Endothelial cell of umbilical vein (primary cell): Measurements from ENCODE around the gene NFU1. TPM values are rescaled to one million over a fixed set of nuclear protein-coding genes. Genes with fewer than 3 reads are reported as not detected.

Experiments
- BruUV-seq: library from RNA; stranded (reverse); fragments of 400-500 nt; replicated peaks from 2 replicates; lab custom pipeline; 2021; lab: Mats Ljungman, UMichigan
- CTCF ChIA-PET: fragments of 300-600, 350-600 bp; sonication (Branson Sonifier 250); formaldehyde crosslinking; loops from one replicate; lab custom pipeline; 2021; ENCODE audit warnings: antibody characterized with exemption, inconsistent platforms; lab: Charles Lee
- POLR2A ChIA-PET: fragments of 300-600, 350-600 bp; sonication (Branson Sonifier 250); formaldehyde crosslinking; loops from one replicate; lab custom pipeline; 2021; ENCODE audit warnings: antibody characterized with exemption, inconsistent platforms; lab: Charles Lee
- DNase-seq: peaks from one replicate; pipeline ENCODE4 v3.0.0-alpha.2; 2011; ENCODE audit warnings: low read depth, low spot score
- FAIRE-seq: peaks from 2 replicates; lab custom pipeline; 2011; peaks lifted over from hg19 to GRCh38; lab: Jason Lieb, UNC
- H2AFZ ChIP-seq: 2 replicates; pipeline ENCODE4 v1.6.0; 2012; ENCODE audit warnings: low read depth, low read length, control low read depth, inconsistent platforms
- H3K27ac ChIP-seq: 2 replicates; pipeline ENCODE4 v1.5.1; 2011; ENCODE audit warnings: low read depth, mild to moderate bottlenecking, control low read depth, low read length, moderate library complexity; ENCODE audit not compliant: insufficient read depth
- H3K27me3 ChIP-seq, 2 experiments: 2 replicates each; pipeline versions ENCODE4 v1.6.0 to v1.6.1; 2011; ENCODE audit warnings: low read length in 2 of 2, mixed read lengths in 1 of 2; ENCODE audit not compliant: control insufficient read depth in 2 of 2, insufficient read depth in 2 of 2
- H3K36me3 ChIP-seq, 2 experiments: 2 replicates in 1 of 2; 3 replicates in 1 of 2; pipeline ENCODE4 v1.5.1; 2011; ENCODE audit warnings: low read length in 2 of 2, mild to moderate bottlenecking in 1 of 2, moderate library complexity in 1 of 2; ENCODE audit not compliant: control insufficient read depth in 2 of 2, insufficient read depth in 2 of 2; ENCODE audit errors: extremely low read depth in 1 of 2
- H3K4me1 ChIP-seq: 3 replicates; pipeline ENCODE4 v1.5.1; 2011; ENCODE audit warnings: mild to moderate bottlenecking, low read length; ENCODE audit not compliant: control insufficient read depth, insufficient read depth; ENCODE audit errors: extremely low read depth
- H3K4me2 ChIP-seq: 2 replicates; pipeline ENCODE4 v1.6.1; 2011; ENCODE audit warnings: low read length, control low read depth, mixed read lengths; ENCODE audit not compliant: insufficient read depth
- H3K4me3 ChIP-seq, 3 experiments: fragments of 200-600 bp in 1 of 3; sonication (generic), shearing (Covaris generic) in 1 of 3; replicated peaks in 1 of 3; 2 replicates each; pipeline ENCODE4 v1.5.1; 2011 to 2016; ENCODE audit warnings: control low read depth in 3 of 3, low read length in 3 of 3, mild to moderate bottlenecking in 2 of 3, inconsistent platforms in 1 of 3, low read depth in 1 of 3, moderate library complexity in 1 of 3; ENCODE audit not compliant: insufficient read depth in 1 of 3
- H3K79me2 ChIP-seq: 2 replicates; pipeline ENCODE4 v1.6.0; 2012; ENCODE audit warnings: low read length, inconsistent platforms; ENCODE audit not compliant: control insufficient read depth, insufficient read depth
- H3K9ac ChIP-seq: replicated peaks from 2 replicates; pipeline ENCODE3; 2011; ENCODE audit warnings: low read length, control low read depth; ENCODE audit not compliant: insufficient read depth; ENCODE audit errors: extremely low read depth
- H3K9me1 ChIP-seq: replicated peaks from 3 replicates; pipeline ENCODE4 v1.6.0; 2011; ENCODE audit warnings: mild to moderate bottlenecking, low read length; ENCODE audit not compliant: control insufficient read depth, insufficient read depth; ENCODE audit errors: extremely low read depth
- H3K9me3 ChIP-seq: replicated peaks from 2 replicates; pipeline ENCODE4 v1.5.1; 2012; ENCODE audit warnings: low read length, inconsistent platforms; ENCODE audit not compliant: control insufficient read depth, insufficient read depth
- H4K20me1 ChIP-seq: replicated peaks from 2 replicates; pipeline ENCODE3; 2011; ENCODE audit warnings: mild to moderate bottlenecking, low read length; ENCODE audit not compliant: control insufficient read depth, insufficient read depth; ENCODE audit errors: extremely low read depth
- EZH2 ChIP-seq: IDR thresholded peaks from 2 replicates; pipeline ENCODE4 v1.6.1; 2012; ENCODE audit warnings: borderline replicate concordance, low read depth, mild to moderate bottlenecking, moderate library complexity, low read length, inconsistent platforms; ENCODE audit not compliant: severe bottlenecking
- FOS ChIP-seq: IDR thresholded peaks from 2 replicates; pipeline ENCODE4 v1.6.1; 2011; ENCODE audit warnings: mild to moderate bottlenecking, low read length, moderate library complexity, borderline replicate concordance; ENCODE audit not compliant: insufficient read depth
- GATA2 ChIP-seq: IDR thresholded peaks from 2 replicates; pipeline ENCODE4 v1.7.0; 2011; ENCODE audit warnings: low read depth, mild to moderate bottlenecking, moderate library complexity, mixed read lengths, low read length; ENCODE audit not compliant: insufficient read length, insufficient read depth
- JUN ChIP-seq: IDR thresholded peaks from 2 replicates; pipeline ENCODE4 v1.6.1; 2011; ENCODE audit warnings: borderline replicate concordance, low read depth; ENCODE audit not compliant: insufficient read length, insufficient read depth
- MYC ChIP-seq: IDR thresholded peaks from one replicate; pipeline ENCODE4 v1.6.1; 2011; ENCODE audit warnings: mild to moderate bottlenecking, low read depth, low read length
- POLR2A ChIP-seq: IDR thresholded peaks from 2 replicates; pipeline ENCODE4 v1.6.1; 2012; ENCODE audit warnings: low read depth, mild to moderate bottlenecking, control low read depth, low read length
- POLR2AphosphoS5 ChIP-seq: IDR thresholded peaks from 2 replicates; pipeline ENCODE4 v1.6.1; 2012; ENCODE audit warnings: low read depth, mild to moderate bottlenecking, control low read depth, low read length, moderate library complexity; ENCODE audit not compliant: insufficient read depth
- dilution Hi-C: fragments of 300-500 bp; cut with MboI; formaldehyde crosslinking; loops from one replicate; pipeline ENCODE4 v1.15.0; 2019; ENCODE audit warnings: low sequenced_read_pairs; ENCODE audit not compliant: extremely low pct_ligation_motif_present
- intact Hi-C: fragments of 100-400 bp; cut with micrococcal nuclease; formaldehyde crosslinking; loops from one replicate; pipeline ENCODE4 v1.10.0; 2022
- polyA plus RNA-seq, 4 experiments: library from polyadenylated mRNA; depleted of rRNA in 3 of 4; stranded (reverse) in 3 of 4; unstranded in 1 of 4; fragments of >200 nt; gene quantifications; 2 replicates each; pipeline versions ENCODE4 v1.2.1 to v1.2.3, GENCODE V29; 2011 to 2012; ENCODE audit warnings: missing spikeins in 1 of 4
- total RNA-seq: library from RNA; stranded (reverse); gene quantifications from 2 replicates; pipeline ENCODE4 v1.2.3, GENCODE V29; 2021
- TF ChIP-seq, protein P1 (sequence below): IDR thresholded peaks from 2 replicates; pipeline ENCODE4 v1.6.1; 2011; ENCODE audit not compliant: insufficient read depth, insufficient read length
- TF ChIP-seq, protein P2 (sequence below), 2 donors: IDR thresholded peaks; 1 replicate in 1 of 2; 2 replicates in 1 of 2; pipeline ENCODE4 v1.5.1; 2011; ENCODE audit warnings: low read length in 2 of 2, mild to moderate bottlenecking in 2 of 2, moderate library complexity in 2 of 2, control low read depth in 1 of 2, inconsistent platforms in 1 of 2, low read depth in 1 of 2; ENCODE audit not compliant: insufficient read depth in 1 of 2; ENCODE audit errors: extremely low read depth in 1 of 2

NFU1 gene
- total and polyA plus RNA-seq, 2 donors (not counting 3 experiments of a cell fraction or from before 2014, with no cell fraction given): 19.6 to 49.7 TPM

DNA sequence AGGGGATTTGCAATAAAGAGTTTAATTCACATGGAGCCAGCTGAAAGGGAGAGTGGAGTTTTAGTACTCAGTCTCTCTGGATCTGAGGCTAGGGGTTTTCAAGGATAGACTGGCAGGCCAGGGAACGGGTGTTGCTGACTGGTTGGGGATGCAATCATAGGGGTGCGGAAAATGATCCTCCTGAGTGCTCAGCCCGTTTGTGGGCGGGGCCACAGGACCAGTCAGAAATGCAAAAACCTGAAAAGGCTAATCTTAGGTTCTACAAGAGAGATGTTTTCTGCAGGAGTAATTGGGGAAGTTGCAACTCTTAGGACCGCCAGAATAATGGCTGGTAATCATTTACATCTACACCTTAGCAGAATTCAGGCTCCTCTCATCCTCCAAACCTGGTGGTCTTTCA, 2.5 kb downstream of the NFU1 start:
- peaks cover 17% of the 10 kb centered on the region for H3K79me2 ChIP-seq
- ChIA-PET POLR2A (no interaction called here), CTCF (no interaction called here)
- no TSS peak for BruUV-seq
- no peak overlapping the region for H2AFZ ChIP-seq
- no peak overlapping the region for H3K4me2 ChIP-seq
- H3K9ac ChIP-seq: no peak overlapping the region
- H4K20me1 ChIP-seq: no peaks in the 10 kb centered on the region
- intact Hi-C loops: loop anchor here (5.0 kb wide), 1 partner anchor 383 kb away; no protein-coding TSS in a partner anchor
- H3K27me3 ChIP-seq: no peaks in the 10 kb centered on the region
- TF ChIP-seq JUN (no peak), EZH2 (no peak), GATA2 (no peak), MYC (no peak), POLR2AphosphoS5 (no peak), POLR2A (no peak), FOS (no peak)
- TF ChIP-seq, protein P1, sequence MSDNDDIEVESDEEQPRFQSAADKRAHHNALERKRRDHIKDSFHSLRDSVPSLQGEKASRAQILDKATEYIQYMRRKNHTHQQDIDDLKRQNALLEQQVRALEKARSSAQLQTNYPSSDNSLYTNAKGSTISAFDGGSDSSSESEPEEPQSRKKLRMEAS: no peak
- TF ChIP-seq, protein P2, sequence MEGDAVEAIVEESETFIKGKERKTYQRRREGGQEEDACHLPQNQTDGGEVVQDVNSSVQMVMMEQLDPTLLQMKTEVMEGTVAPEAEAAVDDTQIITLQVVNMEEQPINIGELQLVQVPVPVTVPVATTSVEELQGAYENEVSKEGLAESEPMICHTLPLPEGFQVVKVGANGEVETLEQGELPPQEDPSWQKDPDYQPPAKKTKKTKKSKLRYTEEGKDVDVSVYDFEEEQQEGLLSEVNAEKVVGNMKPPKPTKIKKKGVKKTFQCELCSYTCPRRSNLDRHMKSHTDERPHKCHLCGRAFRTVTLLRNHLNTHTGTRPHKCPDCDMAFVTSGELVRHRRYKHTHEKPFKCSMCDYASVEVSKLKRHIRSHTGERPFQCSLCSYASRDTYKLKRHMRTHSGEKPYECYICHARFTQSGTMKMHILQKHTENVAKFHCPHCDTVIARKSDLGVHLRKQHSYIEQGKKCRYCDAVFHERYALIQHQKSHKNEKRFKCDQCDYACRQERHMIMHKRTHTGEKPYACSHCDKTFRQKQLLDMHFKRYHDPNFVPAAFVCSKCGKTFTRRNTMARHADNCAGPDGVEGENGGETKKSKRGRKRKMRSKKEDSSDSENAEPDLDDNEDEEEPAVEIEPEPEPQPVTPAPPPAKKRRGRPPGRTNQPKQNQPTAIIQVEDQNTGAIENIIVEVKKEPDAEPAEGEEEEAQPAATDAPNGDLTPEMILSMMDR (IDR thresholded peaks at IDR 0.05; ENCODE audit: extremely low read depth in 1 of 2, insufficient read depth in 1 of 2, low read depth in 1 of 2, low read length in 2 of 2): no peak
- peaks cover 0 to 3% of the 10 kb centered on the region in 2 experiments for H3K36me3 ChIP-seq
- no peak overlapping the region for H3K4me3 ChIP-seq
- FAIRE-seq (no peak), DNase-seq (no peak)
- H3K9me1 ChIP-seq: no peaks in the 10 kb centered on the region
- H3K9me3 ChIP-seq: no peaks in the 10 kb centered on the region
- dilution Hi-C loops: no loop called here
- peaks cover 9% of the 10 kb centered on the region for H3K4me1 ChIP-seq
- H3K27ac ChIP-seq: no peak overlapping the region
